Measurements from ENCODE around the gene COL8A2. TPM values are rescaled to one million over a fixed set of nuclear protein-coding genes. Genes with fewer than 3 reads are reported as not detected.

COL8A2 gene
- total RNA-seq, 1 experiment from 2014 or later, result 2.2 TPM

DNA sequence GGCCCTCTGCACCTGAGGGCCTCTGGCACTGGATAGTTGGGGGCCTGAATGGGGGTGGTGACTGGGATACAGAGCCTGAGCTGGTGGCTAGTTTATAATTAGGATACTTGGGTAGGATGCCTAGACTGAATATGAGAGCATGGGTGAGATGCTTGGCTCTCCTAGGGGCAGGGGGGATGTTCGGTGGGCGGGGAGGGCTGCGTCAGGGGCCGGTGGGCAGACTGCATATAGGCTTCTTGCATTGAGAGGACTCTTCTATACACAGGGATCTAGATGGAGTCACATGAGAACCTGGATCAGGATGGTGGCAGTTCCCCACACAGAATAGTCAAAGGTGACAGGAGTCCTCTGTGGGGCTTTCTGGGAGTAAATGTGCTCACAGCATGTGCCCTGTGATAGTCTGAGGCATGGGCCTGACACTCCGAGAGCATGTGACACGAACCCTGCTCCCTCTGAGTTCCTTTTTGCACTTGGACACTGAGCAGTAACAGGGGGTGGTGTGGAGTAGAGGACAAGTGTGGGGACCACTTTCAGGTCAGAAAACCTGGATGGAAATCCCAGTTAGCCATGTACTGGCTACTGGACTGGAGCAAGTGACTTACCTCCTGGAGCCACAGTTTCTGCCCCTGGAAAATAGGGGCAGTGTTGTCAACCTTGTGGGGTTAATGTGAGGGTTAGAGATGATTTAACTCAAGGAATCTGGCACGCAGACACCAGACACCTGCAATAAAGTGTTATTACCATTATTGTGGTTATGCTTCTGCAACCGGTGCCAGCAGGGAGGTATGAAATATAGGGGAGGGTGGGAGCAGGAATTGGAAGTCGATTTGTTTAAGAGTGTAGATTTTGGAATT is 33.2 kb upstream of the COL8A2 start:
- no peak for DNase-seq (ENCODE audit: low read depth)

GRCh38 chr1:36157115-36157903 is 32.3 kb upstream of the COL8A2 start:
- no peak for DNase-seq (ENCODE audit: low read depth)

- peak; percentile 77 for DNase-seq (ENCODE audit: low read depth)
These were observed 31.5 kb upstream of the COL8A2 start for GRCh38 chr1:36156329-36157114.

DNA sequence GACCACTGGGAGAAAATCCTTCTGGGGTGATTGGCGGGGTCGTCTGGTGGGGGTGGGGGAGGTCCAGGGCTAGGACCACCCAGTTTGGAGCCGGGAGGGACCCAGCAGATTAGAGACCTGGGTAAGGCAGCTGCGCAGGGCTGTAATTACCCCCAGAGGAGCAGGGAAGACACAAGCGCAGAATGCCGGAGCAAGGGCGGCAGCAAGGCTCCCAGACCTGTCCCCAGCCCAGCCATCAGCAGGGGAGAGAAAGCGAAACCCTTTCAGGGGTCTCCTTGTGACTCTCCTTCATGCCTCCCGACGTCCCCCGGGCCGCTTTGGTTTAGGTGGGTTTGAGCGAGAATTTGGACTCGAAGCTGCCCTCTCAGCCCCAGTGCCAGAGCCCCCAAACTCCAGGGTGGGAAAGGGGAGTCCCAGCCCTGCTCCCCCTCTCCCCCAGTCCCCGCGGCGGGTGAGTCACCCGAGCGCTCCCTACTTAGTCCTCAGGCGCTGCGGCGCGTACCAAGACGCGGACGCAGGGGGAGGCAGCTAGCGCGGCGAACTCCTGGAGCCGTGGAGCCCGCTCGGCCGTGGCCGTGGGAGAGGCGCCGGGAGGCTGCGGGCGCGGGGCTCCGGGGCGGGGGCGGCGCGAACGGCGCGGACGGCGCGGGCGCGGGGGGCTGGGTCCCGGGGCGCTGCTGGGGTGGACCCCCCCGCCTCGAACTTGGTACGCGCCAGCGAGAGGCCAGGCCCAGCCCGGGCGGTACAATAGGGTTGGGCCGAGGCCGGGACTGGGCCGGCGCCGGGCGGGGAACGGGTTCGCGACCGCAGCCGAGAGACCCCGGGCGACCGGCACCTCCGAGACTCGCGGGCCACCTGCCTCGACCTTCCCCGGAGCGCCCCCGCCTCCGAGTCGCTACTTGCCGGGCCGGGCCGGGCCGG is 30.6 kb upstream of the COL8A2 start, which contains the start of gene MAP7D1:
TSS of gene MAP7D1 (plus strand) at position 753 of the 921 bp plus-strand sequence. CDS start 258 bp downstream, outside the sequence.
- peak; percentile 93 for DNase-seq (ENCODE audit: low read depth)

DNA sequence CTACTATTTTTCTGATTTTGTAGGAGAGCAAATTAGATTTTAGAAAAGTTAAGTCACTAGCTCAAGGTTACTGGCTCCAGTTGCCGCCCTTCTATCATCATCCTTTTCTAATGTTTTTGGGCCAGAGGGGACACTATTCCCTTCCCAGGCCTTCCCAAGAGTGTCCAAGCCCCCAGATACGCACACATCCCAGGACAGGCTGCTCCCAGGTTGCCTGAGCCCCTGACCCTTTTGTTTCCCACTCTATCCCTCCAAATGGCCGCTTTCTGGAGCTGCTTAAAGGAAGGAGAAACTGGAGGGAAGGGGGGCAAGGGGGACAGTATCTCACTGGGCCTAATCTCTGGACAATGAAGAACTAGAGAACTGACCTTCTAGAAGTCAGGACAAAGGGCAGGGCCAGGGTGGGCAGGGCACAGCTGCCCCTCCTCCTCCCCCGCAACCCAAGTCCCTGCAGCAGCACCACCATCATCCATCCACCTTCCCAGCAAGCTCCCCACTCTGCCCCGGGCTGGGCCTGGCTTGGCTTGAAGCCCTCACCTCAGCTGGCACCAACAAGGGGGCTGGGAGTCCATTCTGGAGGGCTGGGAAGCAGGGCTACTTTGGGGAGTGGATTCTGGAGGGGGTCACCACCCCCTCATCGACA is 29.9 kb upstream of the COL8A2 start:
- no peak for DNase-seq (ENCODE audit: low read depth)

GRCh38 chr1:36154335-36154734 is 29.3 kb upstream of the COL8A2 start:
- no peak for DNase-seq (ENCODE audit: low read depth)

DNA sequence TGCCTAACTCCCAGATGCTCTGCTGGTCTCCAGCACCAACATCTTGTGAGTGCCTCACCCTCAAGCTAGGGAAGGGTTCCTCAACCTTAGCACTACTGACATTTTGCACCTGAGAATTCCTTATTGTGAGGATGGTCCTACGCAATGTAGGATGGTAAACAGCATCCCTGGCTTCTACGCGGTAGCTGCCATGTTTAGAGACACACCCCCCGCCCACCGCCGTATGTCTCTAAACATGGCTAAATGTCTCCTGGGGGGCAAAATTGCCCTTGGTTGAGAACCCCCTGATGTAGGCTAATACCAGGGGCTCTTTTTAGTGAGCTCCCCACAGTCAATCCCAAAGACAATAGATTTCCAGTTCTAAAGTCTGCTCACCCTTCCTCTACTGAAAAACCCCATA is 28.5 kb upstream of the COL8A2 start:
- DNase-seq (ENCODE audit: low read depth), result no peak

GRCh38 chr1:36151845-36152203 is 26.8 kb upstream of the COL8A2 start:
- DNase-seq (ENCODE audit: low read depth), result peak; percentile 61

GRCh38 chr1:36151134-36151844 is 26.3 kb upstream of the COL8A2 start:
- no peak for DNase-seq (ENCODE audit: low read depth)

GRCh38 chr1:36150296-36151133 is 25.5 kb upstream of the COL8A2 start:
- peak; percentile 98 for DNase-seq (ENCODE audit: low read depth)

GRCh38 chr1:36149973-36150295 is 24.9 kb upstream of the COL8A2 start:
- DNase-seq (ENCODE audit: low read depth), result no peak

DNA sequence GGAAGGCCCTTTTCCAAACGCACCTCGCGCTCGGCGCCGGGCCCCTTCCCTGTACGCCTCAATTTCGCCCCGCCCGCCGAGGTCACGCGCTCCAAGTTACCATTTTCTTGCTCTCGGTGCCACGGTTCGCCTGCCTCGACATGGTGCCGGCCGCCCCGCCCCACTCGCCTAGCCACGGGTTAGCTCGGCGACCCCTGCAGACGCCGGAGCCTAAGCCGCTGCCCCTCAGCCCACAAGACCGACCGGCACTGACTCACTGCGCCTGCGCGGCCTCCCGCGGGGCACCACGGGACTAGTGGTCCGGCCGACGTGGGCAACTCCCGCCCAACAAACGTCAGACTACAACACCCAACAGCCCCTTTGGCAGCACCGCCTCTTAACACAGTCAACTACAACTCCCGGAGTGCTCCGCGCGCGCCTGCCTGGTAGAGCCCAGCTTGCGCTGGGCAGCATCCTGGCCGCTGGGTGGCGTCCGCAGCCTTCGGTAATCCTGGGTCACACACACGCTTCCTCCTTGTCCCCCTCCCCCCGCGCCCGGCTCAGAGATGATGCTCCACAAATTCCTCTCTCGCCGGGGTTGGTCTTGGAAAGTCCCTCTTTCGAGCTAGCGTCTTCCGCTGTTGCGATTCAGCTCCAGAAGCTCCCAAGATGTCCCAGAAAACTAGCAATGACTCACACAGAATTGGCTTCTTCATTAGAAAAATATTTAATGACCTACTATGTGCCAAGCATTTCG is 24.4 kb upstream of the COL8A2 start, which contains the start of gene TRAPPC3:
TSS of gene TRAPPC3 (minus strand) at position 250 of the 736 bp plus-strand sequence. CDS start at position 142, 108 bp downstream.
- peak; percentile 100 for DNase-seq (ENCODE audit: low read depth)

- DNase-seq (ENCODE audit: low read depth), result no peak
These were observed 23.8 kb upstream of the COL8A2 start for GRCh38 chr1:36148821-36149236.

DNA sequence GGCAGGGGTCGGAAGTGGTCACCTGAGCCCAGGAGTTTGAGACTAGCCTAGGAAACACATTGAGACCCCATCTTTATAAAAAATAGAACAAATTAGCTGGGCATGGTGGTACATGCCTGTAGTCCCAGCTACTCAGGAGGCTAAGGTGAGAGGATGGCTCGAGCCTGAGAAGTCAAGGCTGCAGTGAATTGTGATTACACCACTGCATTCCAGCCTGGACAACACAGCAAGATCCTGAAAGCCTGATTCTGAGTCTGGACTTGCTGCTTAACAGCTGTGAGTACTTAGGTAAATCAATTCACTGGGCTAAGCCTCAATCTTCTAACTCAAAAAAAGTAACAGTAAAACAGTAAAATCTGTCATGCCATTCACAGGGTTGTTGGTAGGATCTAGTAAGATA is 19.4 kb upstream of the COL8A2 start:
- no peak for DNase-seq (ENCODE audit: low read depth)

DNA sequence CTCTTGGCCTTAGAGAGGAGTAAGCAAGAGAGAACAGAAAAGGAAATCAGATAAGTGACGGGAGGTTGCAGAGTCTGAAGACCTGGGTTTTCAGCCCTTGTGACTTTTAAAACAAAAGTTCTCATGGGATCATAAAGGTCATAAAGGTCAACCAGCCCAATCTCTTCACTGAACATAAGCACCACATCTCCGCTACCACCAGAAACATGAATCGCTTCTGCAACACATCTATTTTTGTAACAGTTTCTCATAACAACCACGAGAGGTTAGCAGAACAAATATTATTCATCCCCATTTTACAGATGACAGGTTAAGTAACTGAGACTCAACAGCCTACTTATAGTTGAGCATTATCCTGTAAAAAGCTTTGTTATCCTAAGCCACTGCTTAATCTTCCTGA is 18.4 kb upstream of the COL8A2 start:
- no peak for DNase-seq (ENCODE audit: low read depth)

- no peak for DNase-seq (ENCODE audit: low read depth)
These were observed 17.1 kb upstream of the COL8A2 start for GRCh38 chr1:36142121-36142520.

- no peak for DNase-seq (ENCODE audit: low read depth)
These were observed 14.5 kb upstream of the COL8A2 start for GRCh38 chr1:36139521-36139920.

- DNase-seq (ENCODE audit: low read depth), result no peak
These were observed 12.8 kb upstream of the COL8A2 start for GRCh38 chr1:36137776-36138175.
